Measurements from ENCODE around the gene SFT2D1.

The SFT2D1 gene

DNA sequence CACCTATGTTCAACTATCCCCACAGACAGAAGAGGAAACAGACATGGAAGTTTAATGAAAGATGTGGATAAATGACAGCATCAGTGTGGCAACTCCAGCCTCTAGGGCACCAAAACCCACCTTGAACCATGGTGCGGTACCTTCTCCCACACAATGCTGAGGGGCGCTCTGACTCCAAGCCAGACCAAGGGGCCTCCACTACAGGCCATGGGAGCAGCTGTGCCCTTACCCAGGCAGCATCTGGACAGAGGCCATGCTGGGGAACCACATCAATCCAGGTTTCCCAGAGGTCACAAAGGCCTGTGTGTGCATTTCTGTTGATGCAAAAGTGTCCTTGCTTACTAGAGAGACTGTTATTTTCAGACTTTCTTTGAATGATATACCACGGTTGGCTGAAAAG, 38.2 kb downstream of the SFT2D1 start:
- TF ChIP-seq, protein P1, sequence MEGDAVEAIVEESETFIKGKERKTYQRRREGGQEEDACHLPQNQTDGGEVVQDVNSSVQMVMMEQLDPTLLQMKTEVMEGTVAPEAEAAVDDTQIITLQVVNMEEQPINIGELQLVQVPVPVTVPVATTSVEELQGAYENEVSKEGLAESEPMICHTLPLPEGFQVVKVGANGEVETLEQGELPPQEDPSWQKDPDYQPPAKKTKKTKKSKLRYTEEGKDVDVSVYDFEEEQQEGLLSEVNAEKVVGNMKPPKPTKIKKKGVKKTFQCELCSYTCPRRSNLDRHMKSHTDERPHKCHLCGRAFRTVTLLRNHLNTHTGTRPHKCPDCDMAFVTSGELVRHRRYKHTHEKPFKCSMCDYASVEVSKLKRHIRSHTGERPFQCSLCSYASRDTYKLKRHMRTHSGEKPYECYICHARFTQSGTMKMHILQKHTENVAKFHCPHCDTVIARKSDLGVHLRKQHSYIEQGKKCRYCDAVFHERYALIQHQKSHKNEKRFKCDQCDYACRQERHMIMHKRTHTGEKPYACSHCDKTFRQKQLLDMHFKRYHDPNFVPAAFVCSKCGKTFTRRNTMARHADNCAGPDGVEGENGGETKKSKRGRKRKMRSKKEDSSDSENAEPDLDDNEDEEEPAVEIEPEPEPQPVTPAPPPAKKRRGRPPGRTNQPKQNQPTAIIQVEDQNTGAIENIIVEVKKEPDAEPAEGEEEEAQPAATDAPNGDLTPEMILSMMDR (IDR thresholded peaks at IDR 0.05; ENCODE audit: control insufficient read depth, insufficient read depth, low read depth, low read length, missing control alignments), result no peak
- DNase-seq (ENCODE audit: low read depth), result no peak
- no peak overlapping the region for H3K4me3 ChIP-seq (ENCODE audit: control insufficient read depth, low read depth, low read length)

DNA sequence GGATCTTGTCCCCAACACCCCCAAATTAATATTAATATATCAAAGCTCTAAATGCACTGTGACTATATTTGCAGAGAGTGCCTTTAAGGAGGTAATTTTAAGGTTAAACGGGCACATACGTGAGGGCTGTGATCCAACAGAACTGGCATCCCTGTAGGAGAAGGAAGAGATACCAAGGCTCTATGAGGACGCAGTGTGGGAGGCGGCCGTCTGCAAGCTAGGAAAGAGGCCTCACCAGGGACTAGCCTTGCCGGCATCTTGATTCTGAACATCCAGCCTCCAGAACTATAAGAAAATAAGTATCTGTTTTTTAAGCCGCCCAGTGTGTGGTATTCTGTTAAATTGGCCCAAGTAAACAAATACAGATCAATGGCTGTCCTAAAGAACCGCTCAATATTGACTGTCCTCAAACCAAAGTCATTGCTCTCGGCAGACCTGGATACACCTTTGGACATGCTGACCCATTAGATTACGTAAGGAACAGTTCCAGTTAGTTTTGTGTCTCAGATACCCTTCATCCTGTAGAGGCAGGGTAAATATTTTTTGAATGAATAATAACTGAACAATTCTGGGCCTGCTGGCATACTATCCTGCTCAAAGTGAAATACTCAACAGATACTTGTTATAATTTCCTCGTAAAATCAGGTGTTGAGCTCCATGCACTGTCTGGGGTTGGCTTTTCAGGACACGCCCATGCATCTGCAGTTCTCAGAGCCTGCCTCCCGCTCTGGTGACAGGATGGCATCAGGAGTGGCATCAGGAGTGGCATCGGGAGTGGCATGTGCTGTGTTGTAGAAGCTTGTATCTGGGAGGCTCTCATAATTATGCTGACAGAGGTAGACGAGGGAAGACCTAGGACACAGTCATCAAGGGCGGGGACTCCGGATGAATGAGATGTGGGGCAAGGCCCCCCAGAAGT, 40.5 kb downstream of the SFT2D1 start:
- TF ChIP-seq, protein P1 (IDR thresholded peaks at IDR 0.05; ENCODE audit: control insufficient read depth, insufficient read depth, low read depth, low read length, missing control alignments), result no peak
- H3K4me3 ChIP-seq (ENCODE audit: control insufficient read depth, low read depth, low read length), result no peak overlapping the region
- no peak for DNase-seq (ENCODE audit: low read depth)

DNA sequence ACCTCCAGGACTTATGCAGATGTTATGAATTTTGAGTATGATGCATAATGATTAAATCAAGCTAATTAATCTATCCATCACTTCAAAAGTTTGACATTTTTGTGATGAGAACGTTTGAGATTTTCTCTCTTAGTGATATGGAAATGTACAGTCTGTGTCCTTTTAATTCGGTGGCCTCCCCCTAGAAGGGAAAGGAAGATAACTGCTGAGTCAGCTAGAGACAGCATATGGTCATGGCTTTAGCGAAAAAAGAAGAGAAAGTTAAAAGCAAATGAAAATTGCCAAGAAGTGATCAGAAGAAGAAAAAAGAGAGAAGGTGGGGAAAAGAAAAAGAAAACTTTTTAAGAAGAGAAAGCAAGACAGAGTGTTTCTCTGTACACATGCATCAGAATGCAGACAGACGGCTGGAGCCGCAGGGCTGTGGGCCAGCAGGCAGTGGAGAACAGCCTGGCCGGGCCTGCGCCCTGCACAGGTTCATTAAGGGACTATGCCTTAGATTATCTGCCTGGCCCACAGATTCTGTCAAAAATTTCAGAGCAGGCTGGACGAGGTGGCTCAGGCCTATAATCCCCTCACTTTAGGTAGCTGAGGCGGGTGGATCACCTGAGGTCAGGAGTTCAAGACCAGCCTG, 41.9 kb downstream of the SFT2D1 start:
- TF ChIP-seq, protein P1 (IDR thresholded peaks at IDR 0.05; ENCODE audit: control insufficient read depth, insufficient read depth, low read depth, low read length, missing control alignments), result no peak
- DNase-seq (ENCODE audit: low read depth), result no peak
- H3K4me3 ChIP-seq (ENCODE audit: control insufficient read depth, low read depth, low read length), result no peak overlapping the region

DNA sequence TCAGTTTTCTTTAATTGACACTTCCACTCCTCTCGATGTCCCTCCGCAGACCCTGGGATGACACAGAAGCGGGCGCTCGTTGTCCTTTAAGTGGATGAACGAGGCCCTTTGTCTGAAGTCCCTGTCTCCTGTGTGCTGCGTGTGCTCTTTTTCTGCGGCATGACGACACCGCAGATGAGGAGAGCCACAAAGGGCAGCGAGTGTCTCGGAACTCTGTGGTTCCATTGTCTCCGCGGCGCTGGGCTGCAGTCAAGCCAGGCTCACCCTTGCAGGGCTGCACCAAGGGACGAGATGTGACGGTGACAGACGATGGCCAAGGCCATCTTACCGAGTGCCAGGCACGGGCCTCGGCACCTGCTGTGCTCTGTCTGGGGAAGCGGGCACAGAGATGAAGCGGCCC, 44.7 kb downstream of the SFT2D1 start:
- TF ChIP-seq, protein P1 (IDR thresholded peaks at IDR 0.05; ENCODE audit: control insufficient read depth, insufficient read depth, low read depth, low read length, missing control alignments), result no peak
- no peak overlapping the region for H3K4me3 ChIP-seq (ENCODE audit: control insufficient read depth, low read depth, low read length)
- DNase-seq (ENCODE audit: low read depth), result no peak

DNA sequence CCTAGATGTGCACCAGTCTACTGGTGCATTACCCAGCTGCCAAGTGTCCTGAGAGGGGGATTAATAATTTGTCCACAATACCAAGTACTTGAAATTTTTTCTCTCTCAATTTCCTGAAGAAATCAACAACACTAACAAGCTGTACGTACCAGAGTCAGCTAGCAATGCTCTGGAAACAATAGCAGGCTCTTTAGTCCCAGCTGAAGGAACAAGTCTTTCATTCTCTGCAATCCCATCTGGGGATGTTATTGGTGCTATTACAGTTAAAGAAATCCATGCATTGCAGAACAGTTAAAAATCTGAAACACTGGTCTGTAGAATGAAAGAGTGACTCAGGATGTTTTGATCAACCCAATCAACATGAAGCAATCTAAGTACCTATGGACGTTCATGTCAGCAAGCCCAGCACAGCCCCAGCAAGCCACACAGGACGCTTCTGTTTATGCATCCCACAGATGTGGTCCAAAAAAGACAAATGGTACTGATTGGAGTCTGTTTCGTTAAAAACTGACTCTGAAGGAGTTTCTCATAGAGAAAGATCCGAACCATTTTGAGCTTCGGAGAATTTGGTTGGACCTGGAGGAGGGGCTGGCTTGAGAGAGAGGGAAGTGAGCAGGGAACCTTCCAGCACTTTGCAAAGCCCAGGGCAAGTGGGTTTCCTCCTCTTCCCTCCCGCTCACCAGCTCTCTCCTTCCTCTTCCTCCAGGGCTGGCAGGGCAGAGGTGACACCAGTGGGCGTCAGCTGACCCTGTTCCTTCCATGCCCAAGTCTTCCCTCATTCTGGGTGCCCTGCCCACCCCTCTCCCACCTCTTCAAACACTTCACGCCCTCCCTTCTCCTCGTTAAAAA, 46.1 kb downstream of the SFT2D1 start:
- DNase-seq (ENCODE audit: low read depth), result no peak
- TF ChIP-seq, protein P1 (IDR thresholded peaks at IDR 0.05; ENCODE audit: control insufficient read depth, insufficient read depth, low read depth, low read length, missing control alignments), result no peak
- no peak overlapping the region for H3K4me3 ChIP-seq (ENCODE audit: control insufficient read depth, low read depth, low read length)

All from AG09309 (cell line).